Astrocyte of the cerebellum (primary cell): ENCODE data around the gene TMX2.

ENCODE experiments used
- DNase-seq: peaks from one replicate; pipeline ENCODE4 v3.0.0-alpha.2; 2011; ENCODE audit warnings: low read depth
- H3K4me3 ChIP-seq: 2 replicates; pipeline ENCODE4 v1.5.1; 2011; ENCODE audit warnings: mild to moderate bottlenecking, low read depth, low read length, moderate library complexity
- in situ Hi-C: cut with HindIII; loops from 2 replicates; pipeline ENCODE4 v1.10.0; 2017; ENCODE audit warnings: low sequenced_read_pairs
- TF ChIP-seq, protein P1 (sequence below): IDR thresholded peaks from 2 replicates; pipeline ENCODE4 v1.5.1; 2012; ENCODE audit warnings: low read length, low read depth, moderate library complexity, mild to moderate bottlenecking; ENCODE audit errors: missing control alignments

Gene TMX2

DNA sequence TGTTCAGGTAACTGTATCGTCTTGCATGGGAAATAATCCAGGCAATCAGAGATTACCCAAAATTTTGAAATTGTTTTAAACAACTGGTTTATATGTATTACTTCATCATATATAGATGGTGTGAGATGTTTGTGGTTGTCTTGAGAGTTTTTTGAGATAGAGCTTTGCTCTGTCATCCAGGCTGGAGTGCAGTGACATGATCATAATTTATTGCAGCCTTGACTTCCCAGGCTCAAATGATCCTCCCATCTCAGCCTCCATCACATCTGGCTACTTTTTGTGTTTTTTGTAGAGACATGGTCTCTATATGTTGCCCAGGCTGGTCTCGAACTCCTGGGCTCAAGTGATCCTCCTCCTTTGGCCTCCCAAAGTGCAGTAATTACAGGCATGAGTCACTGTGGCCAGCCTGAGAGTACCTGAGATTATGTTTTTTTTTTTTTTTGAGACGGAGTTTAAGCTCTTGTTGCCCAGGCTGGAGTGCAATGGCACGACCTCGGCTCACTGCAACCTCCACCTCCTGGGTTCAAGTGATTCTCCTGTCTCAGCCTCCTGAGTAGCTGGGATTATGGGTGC, 60.7 kb downstream of the TMX2 start:
- TF ChIP-seq, protein P1, sequence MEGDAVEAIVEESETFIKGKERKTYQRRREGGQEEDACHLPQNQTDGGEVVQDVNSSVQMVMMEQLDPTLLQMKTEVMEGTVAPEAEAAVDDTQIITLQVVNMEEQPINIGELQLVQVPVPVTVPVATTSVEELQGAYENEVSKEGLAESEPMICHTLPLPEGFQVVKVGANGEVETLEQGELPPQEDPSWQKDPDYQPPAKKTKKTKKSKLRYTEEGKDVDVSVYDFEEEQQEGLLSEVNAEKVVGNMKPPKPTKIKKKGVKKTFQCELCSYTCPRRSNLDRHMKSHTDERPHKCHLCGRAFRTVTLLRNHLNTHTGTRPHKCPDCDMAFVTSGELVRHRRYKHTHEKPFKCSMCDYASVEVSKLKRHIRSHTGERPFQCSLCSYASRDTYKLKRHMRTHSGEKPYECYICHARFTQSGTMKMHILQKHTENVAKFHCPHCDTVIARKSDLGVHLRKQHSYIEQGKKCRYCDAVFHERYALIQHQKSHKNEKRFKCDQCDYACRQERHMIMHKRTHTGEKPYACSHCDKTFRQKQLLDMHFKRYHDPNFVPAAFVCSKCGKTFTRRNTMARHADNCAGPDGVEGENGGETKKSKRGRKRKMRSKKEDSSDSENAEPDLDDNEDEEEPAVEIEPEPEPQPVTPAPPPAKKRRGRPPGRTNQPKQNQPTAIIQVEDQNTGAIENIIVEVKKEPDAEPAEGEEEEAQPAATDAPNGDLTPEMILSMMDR, result no peak
- no peak overlapping the region for H3K4me3 ChIP-seq
- no peak for DNase-seq
- in situ Hi-C loops, result no loop called here

DNA sequence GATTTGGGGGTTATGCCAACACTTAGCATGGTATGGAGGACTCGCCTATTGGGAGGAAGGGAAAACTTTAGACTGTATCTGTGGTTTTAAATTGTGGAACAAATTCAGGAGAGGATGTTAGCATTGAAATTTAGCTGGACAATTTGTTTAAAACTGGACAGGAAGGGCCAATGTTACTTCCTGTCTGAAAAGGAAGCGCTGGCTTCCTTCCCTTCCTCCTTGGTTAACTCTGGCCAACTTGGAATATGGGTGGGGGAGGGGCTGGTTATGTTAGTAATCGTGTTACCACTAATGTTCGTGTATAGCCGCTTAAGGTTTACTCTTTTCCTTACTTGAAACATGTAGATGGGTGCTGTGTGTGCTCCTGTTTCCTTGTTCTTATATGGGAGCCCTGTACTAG, 63.1 kb downstream of the TMX2 start:
- DNase-seq, result no peak
- in situ Hi-C loops, result no loop called here
- peak overlapping the region; percentile 6 for H3K4me3 ChIP-seq
- TF ChIP-seq, protein P1, result no peak

DNA sequence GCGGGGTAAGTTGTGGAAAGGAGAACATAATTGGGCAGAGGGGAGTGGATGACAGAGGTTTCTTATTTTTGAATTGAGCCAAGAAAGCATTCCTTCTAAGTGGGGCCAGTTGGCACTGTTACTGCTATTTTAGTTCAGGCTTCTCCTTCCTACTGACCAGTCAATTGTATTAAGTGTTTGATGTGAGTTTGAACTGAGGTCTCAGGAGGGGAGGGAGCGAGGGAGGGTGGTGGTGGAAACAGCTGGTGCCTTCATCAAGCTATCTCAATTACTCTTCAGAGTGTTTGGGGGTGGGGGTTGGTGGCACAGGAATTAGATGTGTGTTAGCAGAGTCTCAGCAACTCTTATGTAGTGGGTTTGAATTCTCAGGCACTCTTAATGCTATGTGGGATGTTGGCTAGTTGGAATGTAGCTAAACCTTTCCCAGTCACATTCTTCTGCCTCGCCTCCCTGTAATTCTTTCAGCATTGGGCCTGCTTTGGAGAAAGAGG, 63.7 kb downstream of the TMX2 start:
- H3K4me3 ChIP-seq, result peak overlapping the region; percentile 6
- DNase-seq, result peak; percentile 76
- TF ChIP-seq, protein P1, result no peak
- in situ Hi-C loops, result no loop called here

DNA sequence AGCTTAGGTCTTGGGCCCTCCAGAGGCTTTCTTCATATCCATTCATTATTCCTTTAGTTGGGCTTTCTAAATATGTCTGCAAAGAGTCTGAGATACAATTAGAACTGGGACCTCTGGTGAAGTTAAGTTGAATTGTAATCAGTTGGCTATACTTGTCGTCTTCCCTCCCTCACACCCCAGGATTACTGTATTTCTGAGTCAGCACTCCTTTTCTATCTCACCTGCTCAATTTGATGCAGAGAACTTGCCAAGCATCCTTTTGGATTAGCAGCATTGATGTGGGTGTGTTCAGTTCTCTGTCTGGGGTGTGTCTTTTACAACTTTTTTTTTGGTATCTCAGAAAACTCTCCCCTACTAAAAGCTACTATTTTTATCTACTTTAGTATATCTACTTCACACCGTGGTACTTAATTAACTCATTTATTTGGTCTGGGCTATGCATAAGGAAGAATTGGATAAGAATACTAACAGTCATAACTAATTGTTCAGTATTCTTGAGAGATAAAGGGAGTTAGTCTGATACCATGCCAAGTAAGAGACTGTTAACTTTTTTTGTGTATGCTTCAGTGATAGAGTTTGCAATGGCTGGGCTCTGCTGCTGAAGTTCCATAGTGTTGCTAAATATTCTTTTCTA, 64.3 kb downstream of the TMX2 start:
- no peak overlapping the region for H3K4me3 ChIP-seq
- no peak for DNase-seq

DNA sequence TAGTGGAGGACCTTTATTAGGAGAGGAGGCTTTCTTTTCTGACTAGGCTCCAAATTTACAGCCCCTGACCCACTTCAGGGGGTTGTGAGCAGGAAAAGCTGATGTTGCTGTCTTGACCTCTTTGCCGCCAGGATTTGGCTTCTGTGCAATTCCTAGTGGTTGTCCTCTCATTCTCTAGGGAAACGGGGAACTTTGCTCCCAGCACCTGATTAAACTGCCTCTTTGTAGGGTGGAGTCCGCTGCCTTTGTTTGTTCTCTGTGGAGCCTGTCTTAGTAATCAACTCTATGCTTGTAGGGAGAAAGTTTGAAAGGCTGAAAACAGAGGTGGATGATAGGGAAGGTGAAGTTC, 65.5 kb downstream of the TMX2 start:
- TF ChIP-seq, protein P1, result no peak
- DNase-seq, result no peak
- peak overlapping the region; percentile 23 for H3K4me3 ChIP-seq
- in situ Hi-C loops, result no loop called here

More for the DNA sequence above, 64.3 kb downstream of the TMX2 start:
- in situ Hi-C loops, result no loop called here
- TF ChIP-seq, protein P1, result no peak

DNA sequence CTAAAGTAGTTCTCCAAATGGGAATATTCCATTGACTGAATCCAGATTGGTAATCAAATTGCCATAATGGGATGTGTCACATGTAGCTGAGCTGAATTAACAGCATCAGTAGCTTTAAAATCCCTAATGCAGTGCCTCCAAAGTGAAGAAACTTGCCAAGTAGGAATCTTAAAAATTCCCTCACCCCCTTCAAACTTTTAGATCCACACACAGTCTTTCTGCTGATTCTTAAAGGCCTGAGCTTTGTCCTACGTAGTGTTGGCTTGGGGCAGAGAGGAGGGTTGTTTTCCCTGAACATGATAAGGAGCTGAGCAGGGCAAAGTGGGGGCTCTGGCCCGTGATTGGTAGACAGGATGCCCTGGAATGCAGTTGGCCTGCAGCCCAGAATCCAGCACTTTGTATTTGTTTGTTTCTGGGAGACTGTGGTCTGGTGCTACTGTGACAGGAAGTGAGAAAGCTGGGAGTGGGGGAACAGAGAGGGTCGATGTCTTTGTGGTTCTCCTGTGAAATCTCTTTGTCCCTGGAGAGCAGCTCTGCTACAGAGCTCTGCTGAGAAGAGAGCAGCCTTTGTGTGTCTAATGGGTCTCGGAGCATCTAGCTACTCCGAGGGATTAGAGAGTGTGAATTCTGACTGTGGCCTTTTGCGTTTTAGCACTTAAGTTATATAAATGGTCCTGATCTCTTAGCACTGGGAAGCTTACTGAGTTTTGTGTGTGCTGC, 66.1 kb downstream of the TMX2 start:
- peak overlapping the region; percentile 23 for H3K4me3 ChIP-seq
- TF ChIP-seq, protein P1, result no peak
- in situ Hi-C loops, result no loop called here
- DNase-seq, result peak; percentile 100
